K562 (cell line): ENCODE results near the gene RILP. TPM values are rescaled to one million over a fixed set of nuclear protein-coding genes. Genes with fewer than 3 reads are reported as not detected.

ENCODE experiments used
- ATAC-seq: fragments of 200-7000 bp; cut with Tn5 transposase; 3 replicates; pipeline ENCODE4 v1.9.1; 2020; ENCODE audit warnings: moderate library complexity
- BruUV-seq: library from RNA; stranded (reverse); fragments of 400-500 nt; replicated peaks from 2 replicates; lab custom pipeline; 2021; lab: Mats Ljungman, UMichigan
- CTCF ChIA-PET: fragments of 300-600 bp; formaldehyde crosslinking; extraction: SDS; loops from one replicate; lab custom pipeline; 2021; ENCODE audit warnings: low intra/inter-chr PET ratio; lab: Yijun Ruan, JAX
- POLR2A ChIA-PET: fragments of 300-600, 350-650 bp; sonication (Branson Sonifier 250); formaldehyde crosslinking; extraction: SDS; loops from one replicate; lab custom pipeline; 2021; ENCODE audit warnings: antibody characterized with exemption, inconsistent platforms; lab: Yijun Ruan, JAX
- DNase-seq, 4 experiments: peaks; one replicate each; pipeline versions ENCODE4 v3.0.0 to v3.0.0-alpha.2; 2011 to 2018; ENCODE audit warnings: low spot score in 3 of 4, mixed read lengths in 3 of 4; ENCODE audit errors: extremely low read depth in 1 of 4
- FAIRE-seq: peaks from 2 replicates; lab custom pipeline; 2011; peaks lifted over from hg19 to GRCh38; lab: Jason Lieb, UNC
- H2AFZ ChIP-seq: 2 replicates; pipeline ENCODE4 v1.6.0; 2011; ENCODE audit warnings: low read depth, low read length, control low read depth, inconsistent platforms
- H3K27ac ChIP-seq: fragments of 200-600 bp; 3 replicates; pipeline ENCODE4 v1.8.0; 2011; ENCODE audit warnings: low read depth, mild to moderate bottlenecking, control low read depth, inconsistent platforms, low read length, moderate library complexity, mixed read lengths; ENCODE audit errors: extremely low read depth
- H3K27me3 ChIP-seq, 2 experiments: fragments of 300-600 bp in 1 of 2; 2 replicates in 1 of 2; 3 replicates in 1 of 2; pipeline versions ENCODE4 v1.6.0 to v1.8.0; 2011; ENCODE audit warnings: inconsistent platforms in 2 of 2, low read length in 2 of 2, mild to moderate bottlenecking in 1 of 2, mixed read lengths in 1 of 2, moderate library complexity in 1 of 2; ENCODE audit not compliant: control insufficient read depth in 2 of 2, insufficient read depth in 2 of 2
- H3K36me3 ChIP-seq: fragments of 300-600 bp; 3 replicates; pipeline ENCODE4 v1.8.0; 2011; ENCODE audit warnings: mild to moderate bottlenecking, low read length, inconsistent platforms; ENCODE audit not compliant: control insufficient read depth, insufficient read depth
- H3K4me1 ChIP-seq, 2 experiments: fragments of 200-600 bp in 1 of 2; replicated peaks in 1 of 2; 2 replicates in 1 of 2; 3 replicates in 1 of 2; pipeline versions ENCODE4 v1.5.1 to v1.8.0; 2011; ENCODE audit warnings: inconsistent platforms in 2 of 2, low read length in 2 of 2, mild to moderate bottlenecking in 1 of 2, mixed read lengths in 1 of 2, moderate library complexity in 1 of 2; ENCODE audit not compliant: control insufficient read depth in 2 of 2, insufficient read depth in 2 of 2
- H3K4me2 ChIP-seq: 2 replicates; pipeline ENCODE4 v1.6.1; 2011; ENCODE audit warnings: low read length, control low read depth, inconsistent platforms, mixed read lengths; ENCODE audit not compliant: insufficient read depth
- H3K4me3 ChIP-seq: fragments of 200-600 bp; sonication (generic), shearing (Covaris generic); 2 replicates; pipeline ENCODE4 v1.5.1; 2016; ENCODE audit warnings: control low read depth, inconsistent platforms
- H3K79me2 ChIP-seq: fragments of 200-600 bp; 3 replicates; pipeline ENCODE4 v1.8.0; 2011; ENCODE audit warnings: low read length, inconsistent platforms; ENCODE audit not compliant: control insufficient read depth, insufficient read depth
- H3K9ac ChIP-seq, 2 experiments: 2 replicates each; pipeline versions ENCODE4 v1.6.0 to v1.6.1; 2011; ENCODE audit warnings: low read depth in 2 of 2, low read length in 2 of 2, control low read depth in 1 of 2, inconsistent platforms in 1 of 2, mild to moderate bottlenecking in 1 of 2, mixed read lengths in 1 of 2; ENCODE audit not compliant: insufficient read depth in 1 of 2
- H3K9me1 ChIP-seq: one replicate; pipeline ENCODE4 v1.6.0; 2011; ENCODE audit warnings: inconsistent platforms, mild to moderate bottlenecking, low read length, moderate library complexity; ENCODE audit not compliant: control insufficient read depth, insufficient read depth
- H3K9me3 ChIP-seq: replicated peaks from 2 replicates; pipeline ENCODE4 v1.5.1; 2011; ENCODE audit warnings: low read depth, low read length, inconsistent platforms; ENCODE audit not compliant: control insufficient read depth, insufficient read depth
- H4K20me1 ChIP-seq: replicated peaks from 2 replicates; pipeline ENCODE4 v1.6.1; 2011; ENCODE audit warnings: low read length, inconsistent platforms, mixed read lengths; ENCODE audit not compliant: control insufficient read depth, insufficient read depth
- ID3 ChIP-seq, 2 experiments: fragments of 250-450 bp in 1 of 2; fragments of 450-650 bp in 1 of 2; sonication (Bioruptor Pico) in 1 of 2; IDR thresholded peaks; 2 replicates each; pipeline versions ENCODE4 v1.6.1 to v1.8.0; 2016 to 2021; ENCODE audit warnings: mild to moderate bottlenecking in 2 of 2, moderate library complexity in 2 of 2, missing compliant biosample characterization in 1 of 2, missing genetic modification characterization in 1 of 2
- POLR2G ChIP-seq: fragments of 200-400 bp; formaldehyde crosslinking; IDR thresholded peaks from 2 replicates; pipeline ENCODE4 v1.6.1; 2017; ENCODE audit warnings: low read depth, mild to moderate bottlenecking, antibody characterized with exemption, low read length, moderate library complexity
- TEAD1 ChIP-seq, 2 experiments: fragments of 450-650 bp in 1 of 2; sonication (generic) in 1 of 2; formaldehyde crosslinking; IDR thresholded peaks; 2 replicates each; pipeline versions ENCODE4 v1.4.0 to v1.8.0; 2020 to 2022; ENCODE audit warnings: mild to moderate bottlenecking in 2 of 2, missing genetic modification reagents in 1 of 2
- ZBTB33 ChIP-seq: sonication (generic); formaldehyde crosslinking; IDR thresholded peaks from 2 replicates; pipeline ENCODE4 v1.8.1; 2023; ENCODE audit warnings: mild to moderate bottlenecking, missing genetic modification reagents
- WGBS: fragments of 100-300 bp; shearing (Covaris generic); methylation state at CpG from one replicate; pipeline ENCODE4 v1.1.6; 2016; ENCODE audit warnings: low coverage, mixed read lengths; ENCODE audit not compliant: insufficient coverage; ENCODE audit errors: missing lambda C conversion rate; 5-methylcytosine and 5-hydroxymethylcytosine counted together
- in situ Hi-C: fragments of 300-500 bp; cut with MboI; formaldehyde crosslinking; loops from 4 replicates; pipeline ENCODE4 v1.15.0; 2018; ENCODE audit warnings: inconsistent platforms, mixed read lengths
- intact Hi-C: fragments of 100-400 bp; cut with micrococcal nuclease; formaldehyde crosslinking; loops from 2 replicates; pipeline ENCODE4 v1.14.2; 2022
- polyA plus RNA-seq, 8 experiments: library from polyadenylated mRNA; depleted of rRNA in 4 of 8; stranded (reverse) in 5 of 8; unstranded in 3 of 8; fragments of >200 nt; fragmentation: Nextera tagmentation in 2 of 8; fragmentation: Illumina TruSeq in 1 of 8; extraction: Ambion mirVana in 2 of 8; extraction: Trizol in 1 of 8; gene quantifications; 2 replicates each; pipeline versions ENCODE4 v1.2.1 to v1.2.3, GENCODE V29; 2011 to 2014; ENCODE audit warnings: inconsistent platforms in 1 of 8, missing spikeins in 1 of 8
- total RNA-seq, 7 experiments: library from RNA; depleted of rRNA in 6 of 7; stranded (reverse); fragments of >200 nt in 6 of 7; fragmentation: Illumina TruSeq in 2 of 7; extraction: Trizol in 2 of 7; gene quantifications; 2 replicates each; pipeline versions ENCODE4 v1.2.1 to v1.2.3, GENCODE V29; 2011 to 2021; ENCODE audit warnings: low replicate concordance in 1 of 7
- TF ChIP-seq, protein P1 (sequence below): sonication (generic); formaldehyde crosslinking; IDR thresholded peaks from 2 replicates; pipeline ENCODE4 v1.8.0; 2022; ENCODE audit warnings: mild to moderate bottlenecking, low read depth, missing genetic modification reagents
- TF ChIP-seq, protein P2 (sequence below): fragments of 200-800 bp; sonication (Bioruptor generic); IDR thresholded peaks from 2 replicates; pipeline ENCODE4 v1.6.1; 2017; ENCODE audit warnings: missing genetic modification characterization, missing compliant biosample characterization

RILP gene
- total and polyA plus RNA-seq, 9 of the 15 experiments (the other 6 are each of a cell fraction or from before 2014, with no cell fraction given), result 0.75 to 54.9 (median 27.8) TPM

DNA sequence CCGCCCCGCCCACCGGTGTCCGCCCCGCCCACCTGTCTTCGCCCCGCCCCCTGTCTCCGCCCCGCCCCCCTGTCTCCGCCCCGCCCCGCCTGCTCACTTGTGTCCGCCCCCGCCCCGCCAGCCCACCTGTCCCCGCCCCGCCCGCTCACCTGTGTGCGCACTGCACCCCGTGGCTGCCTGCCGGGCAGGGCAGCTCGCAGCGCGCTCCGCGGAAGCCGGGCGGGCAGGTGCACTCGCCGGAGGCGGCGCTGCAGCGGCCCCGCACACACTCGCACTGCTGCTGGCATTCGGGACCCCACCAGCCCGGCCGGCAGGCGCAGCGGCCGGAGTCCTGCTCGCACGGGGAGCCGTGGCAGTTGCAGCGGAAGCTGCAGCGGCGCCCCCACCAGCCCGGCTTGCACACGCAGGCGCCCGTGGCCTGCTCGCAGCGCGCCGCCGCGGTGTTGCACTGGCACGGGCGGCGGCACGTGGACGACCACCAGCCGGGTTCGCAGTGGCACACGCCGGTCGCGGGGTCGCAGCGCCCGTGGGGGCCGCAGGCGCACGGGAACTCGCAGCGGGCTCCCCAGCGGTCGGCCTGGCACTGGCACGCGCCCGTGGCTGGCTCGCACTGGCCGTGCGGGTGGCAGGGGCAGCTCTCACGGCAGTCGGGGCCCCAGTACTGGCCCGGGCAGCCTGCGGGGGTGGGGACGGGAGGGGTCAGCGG is 6.2 kb downstream of the RILP start:
- intact Hi-C loops, result no loop called here
- Histone ChIP-seq H3K9me1 (no peaks in the 10 kb centered on the region), H3K79me2 (peaks cover 9% of the 10 kb centered on the region; the same call in 2 of the 3 replicates), H3K27me3 (no peaks in the 10 kb centered on the region), H3K4me2 (no peak overlapping the region), H3K9ac (no peak overlapping the region), H3K4me3 (no peak overlapping the region), H2AFZ (no peak overlapping the region), H3K27ac (no peak overlapping the region), H3K4me1 (peaks cover 4 to 60% of the 10 kb centered on the region in 2 experiments; a peak in 3 of 5 replicates), H4K20me1 (0 out of 2 replicates have a peak, but pooled peaks cover 2% of the 10 kb centered on the region), H3K9me3 (no peaks in the 10 kb centered on the region), H3K36me3 (peaks cover 21% of the 10 kb centered on the region; the same call in 1 of the 3 replicates)
- ATAC-seq (no peak), FAIRE-seq (no peak), DNase-seq (no peak)
- no TSS peak for BruUV-seq
- 86% methylated on average over 25 of the region's 90 CpGs for WGBS
- TF ChIP-seq ZBTB33 (CRISPR knock-in tag) (0 out of 2 replicates have a peak, but pooled peaks have one; percentile 27), ID3 (CRISPR knock-in tag; IDR thresholded peaks at IDR 0.05) (no peak), ID3 (tag; IDR thresholded peaks at IDR 0.05) (no peak), POLR2G (peak; percentile 46), TEAD1 (CRISPR knock-in tag; IDR thresholded peaks at IDR 0.05) (no peak)
- TF ChIP-seq, protein P1, sequence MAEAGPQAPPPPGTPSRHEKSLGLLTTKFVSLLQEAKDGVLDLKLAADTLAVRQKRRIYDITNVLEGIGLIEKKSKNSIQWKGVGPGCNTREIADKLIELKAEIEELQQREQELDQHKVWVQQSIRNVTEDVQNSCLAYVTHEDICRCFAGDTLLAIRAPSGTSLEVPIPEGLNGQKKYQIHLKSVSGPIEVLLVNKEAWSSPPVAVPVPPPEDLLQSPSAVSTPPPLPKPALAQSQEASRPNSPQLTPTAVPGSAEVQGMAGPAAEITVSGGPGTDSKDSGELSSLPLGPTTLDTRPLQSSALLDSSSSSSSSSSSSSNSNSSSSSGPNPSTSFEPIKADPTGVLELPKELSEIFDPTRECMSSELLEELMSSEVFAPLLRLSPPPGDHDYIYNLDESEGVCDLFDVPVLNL (CRISPR knock-in tag), result no peak
- TF ChIP-seq, protein P2, sequence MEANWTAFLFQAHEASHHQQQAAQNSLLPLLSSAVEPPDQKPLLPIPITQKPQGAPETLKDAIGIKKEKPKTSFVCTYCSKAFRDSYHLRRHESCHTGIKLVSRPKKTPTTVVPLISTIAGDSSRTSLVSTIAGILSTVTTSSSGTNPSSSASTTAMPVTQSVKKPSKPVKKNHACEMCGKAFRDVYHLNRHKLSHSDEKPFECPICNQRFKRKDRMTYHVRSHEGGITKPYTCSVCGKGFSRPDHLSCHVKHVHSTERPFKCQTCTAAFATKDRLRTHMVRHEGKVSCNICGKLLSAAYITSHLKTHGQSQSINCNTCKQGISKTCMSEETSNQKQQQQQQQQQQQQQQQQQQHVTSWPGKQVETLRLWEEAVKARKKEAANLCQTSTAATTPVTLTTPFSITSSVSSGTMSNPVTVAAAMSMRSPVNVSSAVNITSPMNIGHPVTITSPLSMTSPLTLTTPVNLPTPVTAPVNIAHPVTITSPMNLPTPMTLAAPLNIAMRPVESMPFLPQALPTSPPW (CRISPR knock-in tag), result peak; percentile 26; the same call in 1 of the 2 replicates
- in situ Hi-C loops, result no loop called here
- CTCF ChIA-PET, result no interaction called here
- POLR2A ChIA-PET, result interaction anchor here (0.5 to 1.0 kb wide), 2 partner anchors 110 to 165 kb away, joined by 3 to 4 read pairs; no protein-coding TSS in a partner anchor
